IPS-18c (cell line): ENCODE measurements around the gene TMPRSS3.

Source experiments
- H3K4me3 ChIP-seq: 2 replicates; pipeline ENCODE4 v1.7.0; 2013; ENCODE audit warnings: low read depth, mild to moderate bottlenecking, low read length, moderate library complexity; ENCODE audit not compliant: insufficient read depth
- H3K9me3 ChIP-seq: one replicate; pipeline ENCODE4 v1.6.1; 2013; ENCODE audit warnings: mild to moderate bottlenecking, low read length, moderate library complexity; ENCODE audit not compliant: control insufficient read depth, insufficient read depth

Gene TMPRSS3

GRCh38 chr21:42384989-42385388, 10.9 kb downstream of the TMPRSS3 start:
- Histone ChIP-seq H3K9me3 (peaks cover 3% of the 10 kb centered on the region), H3K4me3 (no peak overlapping the region)

- peaks cover 3% of the 10 kb centered on the region for H3K9me3 ChIP-seq
- no peak overlapping the region for H3K4me3 ChIP-seq
Measured at GRCh38 chr21:42384156-42384945, 11.5 kb downstream of the TMPRSS3 start.

GRCh38 chr21:42383331-42383730, 12.5 kb downstream of the TMPRSS3 start:
- Histone ChIP-seq H3K9me3 (no peaks in the 10 kb centered on the region), H3K4me3 (no peak overlapping the region)

GRCh38 chr21:42382915-42383314, 12.9 kb downstream of the TMPRSS3 start:
- Histone ChIP-seq H3K4me3 (no peak overlapping the region), H3K9me3 (no peaks in the 10 kb centered on the region)

GRCh38 chr21:42381347-42381984, 14.4 kb downstream of the TMPRSS3 start:
- H3K4me3 ChIP-seq, result no peak overlapping the region
- no peaks in the 10 kb centered on the region for H3K9me3 ChIP-seq

GRCh38 chr21:42379426-42380215, 16.2 kb downstream of the TMPRSS3 start:
- peaks cover 2% of the 10 kb centered on the region for H3K9me3 ChIP-seq
- no peak overlapping the region for H3K4me3 ChIP-seq

- Histone ChIP-seq H3K4me3 (no peak overlapping the region), H3K9me3 (peaks cover 2% of the 10 kb centered on the region)
Measured at GRCh38 chr21:42378418-42378817, 17.4 kb downstream of the TMPRSS3 start.

- peaks cover 2% of the 10 kb centered on the region for H3K9me3 ChIP-seq
- H3K4me3 ChIP-seq, result no peak overlapping the region
Measured at GRCh38 chr21:42377951-42378340, 17.9 kb downstream of the TMPRSS3 start.

GRCh38 chr21:42377211-42377950, 18.5 kb downstream of the TMPRSS3 start:
- no peak overlapping the region for H3K4me3 ChIP-seq
- H3K9me3 ChIP-seq, result peaks cover 2% of the 10 kb centered on the region

- H3K4me3 ChIP-seq, result no peak overlapping the region
- peaks cover 2% of the 10 kb centered on the region for H3K9me3 ChIP-seq
Measured at GRCh38 chr21:42376338-42376982, 19.4 kb downstream of the TMPRSS3 start.

GRCh38 chr21:42375966-42376337, 19.9 kb downstream of the TMPRSS3 start:
- Histone ChIP-seq H3K4me3 (no peak overlapping the region), H3K9me3 (peaks cover 2% of the 10 kb centered on the region)

GRCh38 chr21:42375506-42375905, 20.3 kb downstream of the TMPRSS3 start:
- Histone ChIP-seq H3K9me3 (peaks cover 2% of the 10 kb centered on the region), H3K4me3 (no peak overlapping the region)

- H3K9me3 ChIP-seq, result peaks cover 2% of the 10 kb centered on the region
- no peak overlapping the region for H3K4me3 ChIP-seq
Measured at GRCh38 chr21:42374864-42375499, 20.9 kb downstream of the TMPRSS3 start.

- Histone ChIP-seq H3K9me3 (peaks cover 2% of the 10 kb centered on the region), H3K4me3 (no peak overlapping the region)
Measured at GRCh38 chr21:42374457-42374856, 21.4 kb downstream of the TMPRSS3 start.

- Histone ChIP-seq H3K4me3 (no peak overlapping the region), H3K9me3 (peaks cover 2% of the 10 kb centered on the region)
Measured at GRCh38 chr21:42373908-42374455, 21.9 kb downstream of the TMPRSS3 start.

- Histone ChIP-seq H3K9me3 (peaks cover 2% of the 10 kb centered on the region), H3K4me3 (no peak overlapping the region)
Measured at GRCh38 chr21:42373196-42373907, 22.5 kb downstream of the TMPRSS3 start.
